HCT116 (cell line): Measurements from ENCODE around the gene TRPC6.

Experiments
- CTCF ChIP-seq, 3 experiments: fragments of 200-600 bp in 1 of 3; sonication (generic) in 1 of 3; IDR thresholded peaks in 2 of 3; conservative IDR thresholded peaks in 1 of 3; 2 replicates each; pipeline ENCODE4 v1.5.1; 2012 to 2017; ENCODE audit warnings: low read depth in 2 of 3, low read length in 2 of 3, antibody characterized with exemption in 1 of 3, borderline replicate concordance in 1 of 3, control low read depth in 1 of 3, mild to moderate bottlenecking in 1 of 3, mixed read lengths in 1 of 3, mixed run types in 1 of 3, moderate library complexity in 1 of 3; ENCODE audit not compliant: insufficient read depth in 1 of 3
- POLR2AphosphoS5 ChIP-seq: IDR thresholded peaks from 2 replicates; pipeline ENCODE4 v1.6.1; 2011; ENCODE audit warnings: mild to moderate bottlenecking, low read depth, low read length, moderate library complexity
- YY1 ChIP-seq: IDR thresholded peaks from 2 replicates; pipeline ENCODE4 v1.6.1; 2011; ENCODE audit warnings: low read length, low read depth, moderate library complexity, mild to moderate bottlenecking; ENCODE audit not compliant: insufficient replicate concordance; ENCODE audit errors: extremely low read depth

- TF ChIP-seq CTCF (IDR thresholded peaks at IDR 0.05 in 2 of 3, conservative IDR thresholded peaks at IDR 0.05 in 1 of 3; ENCODE audit: borderline replicate concordance in 1 of 3, insufficient read depth in 1 of 3, low read depth in 2 of 3, low read length in 2 of 3) (no peak), POLR2AphosphoS5 (no peak), YY1 (no peak)
Measured at GRCh38 chr11:101459020-101459419, 124.8 kb downstream of the TRPC6 start.
